Measurements from ENCODE around the gene TNRC6C. TPM values are rescaled to one million over a fixed set of nuclear protein-coding genes. Genes with fewer than 3 reads are reported as not detected.
A peak's percentile ranks its signal among the peaks of the same experiment; 100 is the strongest.

TNRC6C gene
- total RNA-seq, 1 experiment from 2014 or later: 7.5 TPM

DNA sequence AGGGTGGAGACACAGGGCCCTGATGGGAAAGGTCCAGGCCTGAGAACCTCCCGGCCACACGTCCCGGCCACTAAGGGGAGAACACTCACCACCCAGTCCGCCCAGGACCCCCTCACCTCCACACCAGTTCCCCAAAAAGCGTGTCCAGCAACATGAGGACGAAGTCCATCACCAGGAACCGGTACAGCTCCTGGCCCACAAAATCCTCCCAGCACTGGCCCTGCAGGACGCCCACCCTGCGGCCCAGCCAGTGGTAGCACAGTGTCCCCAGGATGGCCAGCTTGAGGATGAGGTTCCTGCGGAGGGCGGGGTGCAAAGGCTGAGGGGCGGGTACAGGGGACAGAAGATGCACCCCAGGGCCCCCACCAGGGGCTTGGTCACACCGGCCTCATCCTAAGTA lies 162.0 kb downstream of the TNRC6C start:
- in situ Hi-C loops (cut with HindIII; ENCODE audit: low pct_unique_long_range_greater_than_20kb, low sequenced_read_pairs): no loop called here
- DNase-seq (ENCODE audit: low read depth, low spot score): no peak

DNA sequence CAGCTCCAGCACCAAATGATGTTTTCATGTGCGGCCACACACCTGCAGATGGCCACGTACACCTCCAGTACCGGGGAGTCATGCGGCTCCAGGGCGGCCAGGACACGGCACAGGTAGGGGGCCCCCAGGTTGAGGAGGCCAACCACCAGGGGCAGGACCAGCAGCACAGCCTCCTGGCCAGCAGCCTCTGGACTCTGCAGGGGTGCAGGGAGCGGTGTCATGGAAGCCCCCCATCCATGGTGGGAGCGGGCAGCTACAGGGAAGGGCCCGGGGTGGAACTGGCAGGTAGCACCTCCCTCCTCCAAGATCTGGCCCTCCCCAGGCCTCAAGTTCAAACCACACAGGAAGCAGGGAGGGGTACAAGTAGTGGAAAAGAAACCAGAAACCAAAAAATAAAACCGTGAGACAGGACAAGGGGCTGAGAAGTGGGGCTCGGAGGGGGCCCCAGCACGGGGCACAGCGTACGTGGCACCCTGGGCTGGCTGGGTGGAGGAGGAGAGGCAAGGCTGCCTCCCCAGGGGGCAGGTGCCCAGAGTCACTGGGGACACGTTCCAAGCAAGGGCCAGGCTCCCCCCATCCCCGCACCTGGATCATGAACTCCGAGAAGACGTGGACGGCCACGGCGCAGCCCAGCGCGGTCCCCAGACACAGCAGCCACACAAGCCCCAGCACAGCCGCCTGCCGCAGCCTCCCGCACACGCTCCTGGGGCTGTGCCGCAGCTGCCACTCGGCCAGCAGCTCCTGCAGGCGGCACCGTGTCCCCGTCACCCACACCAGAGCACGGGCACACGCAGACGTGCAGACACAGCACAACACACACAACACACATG lies 162.7 kb downstream of the TNRC6C start:
- DNase-seq (ENCODE audit: low read depth, low spot score): no peak

DNA sequence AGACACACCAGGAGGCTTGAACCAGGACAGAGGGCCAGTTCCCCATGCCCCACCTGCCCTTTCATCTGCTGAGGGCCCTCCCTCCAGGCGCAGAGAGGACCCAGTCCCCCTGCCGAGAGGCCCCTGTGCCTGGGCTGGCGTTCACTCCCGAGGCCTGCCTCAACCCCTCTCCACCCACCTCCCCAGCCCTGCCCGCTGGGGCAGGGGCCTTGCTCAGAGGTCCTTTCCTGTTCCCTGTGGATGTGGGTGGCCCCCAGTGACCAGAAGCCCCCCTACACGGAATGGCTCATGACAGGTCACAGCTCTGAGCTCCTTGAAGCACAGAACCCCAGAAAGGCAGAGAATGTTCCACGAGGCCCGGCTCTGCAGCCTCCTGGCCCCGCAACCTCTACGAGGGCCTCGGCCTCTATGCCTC lies 163.3 kb downstream of the TNRC6C start:
- in situ Hi-C loops (cut with HindIII; ENCODE audit: low pct_unique_long_range_greater_than_20kb, low sequenced_read_pairs): no loop called here
- DNase-seq (ENCODE audit: low read depth, low spot score): no peak

More for the DNA sequence above, 162.7 kb downstream of the TNRC6C start:
- in situ Hi-C loops (cut with HindIII; ENCODE audit: low pct_unique_long_range_greater_than_20kb, low sequenced_read_pairs): no loop called here

DNA sequence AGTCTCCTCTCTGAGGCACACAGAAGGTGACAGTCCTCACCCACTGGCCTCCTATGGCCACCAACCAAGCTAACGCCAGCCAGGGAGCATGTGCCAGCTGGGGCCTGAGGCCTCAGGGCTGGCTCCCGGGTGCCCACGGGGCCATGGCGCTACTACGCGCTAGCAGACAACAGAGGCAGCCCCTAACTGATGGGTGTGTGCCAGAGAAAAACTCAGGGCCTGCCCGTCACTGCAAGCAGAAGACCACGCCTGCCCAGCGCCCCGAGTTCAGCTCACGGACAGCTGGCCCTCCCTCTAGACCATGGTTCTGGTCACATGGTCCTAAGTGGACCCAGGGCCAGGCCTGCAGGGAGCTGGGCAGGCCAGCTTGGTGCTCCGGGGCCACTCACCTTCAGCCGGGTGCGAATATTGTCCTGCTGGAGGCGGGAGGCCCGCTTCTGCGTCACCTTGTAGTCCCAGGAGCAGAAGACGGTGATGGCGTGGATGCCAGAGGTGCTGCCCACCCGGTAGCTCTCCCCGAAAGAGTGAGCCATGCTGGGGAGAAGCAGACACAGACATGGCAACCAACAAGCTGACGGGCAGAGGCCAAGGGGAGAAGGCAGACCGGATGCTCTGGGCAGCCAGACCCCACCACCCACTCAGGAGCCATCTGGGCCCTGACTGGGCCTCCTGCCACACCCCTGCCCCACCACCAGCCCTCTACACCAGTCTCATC lies 163.9 kb downstream of the TNRC6C start:
- in situ Hi-C loops (cut with HindIII; ENCODE audit: low pct_unique_long_range_greater_than_20kb, low sequenced_read_pairs): no loop called here
- DNase-seq (ENCODE audit: low read depth, low spot score): no peak

DNA sequence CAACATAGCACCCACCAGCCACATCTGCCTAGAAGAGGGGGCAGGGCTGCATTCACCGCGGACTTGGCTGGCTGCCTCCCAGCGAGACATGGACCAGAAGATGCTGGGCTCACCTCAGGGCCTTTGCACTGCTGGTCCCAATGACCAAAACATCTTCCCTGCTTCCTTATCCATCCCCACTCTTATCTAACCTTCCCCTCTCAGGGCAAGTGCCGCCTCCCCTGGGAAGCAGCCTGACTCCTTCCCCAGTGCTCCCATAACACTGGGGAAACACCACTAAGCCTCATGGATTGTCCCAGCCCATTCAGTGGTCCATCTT lies 164.4 kb downstream of the TNRC6C start:
- in situ Hi-C loops (cut with HindIII; ENCODE audit: low pct_unique_long_range_greater_than_20kb, low sequenced_read_pairs): no loop called here
- DNase-seq (ENCODE audit: low read depth, low spot score): no peak

DNA sequence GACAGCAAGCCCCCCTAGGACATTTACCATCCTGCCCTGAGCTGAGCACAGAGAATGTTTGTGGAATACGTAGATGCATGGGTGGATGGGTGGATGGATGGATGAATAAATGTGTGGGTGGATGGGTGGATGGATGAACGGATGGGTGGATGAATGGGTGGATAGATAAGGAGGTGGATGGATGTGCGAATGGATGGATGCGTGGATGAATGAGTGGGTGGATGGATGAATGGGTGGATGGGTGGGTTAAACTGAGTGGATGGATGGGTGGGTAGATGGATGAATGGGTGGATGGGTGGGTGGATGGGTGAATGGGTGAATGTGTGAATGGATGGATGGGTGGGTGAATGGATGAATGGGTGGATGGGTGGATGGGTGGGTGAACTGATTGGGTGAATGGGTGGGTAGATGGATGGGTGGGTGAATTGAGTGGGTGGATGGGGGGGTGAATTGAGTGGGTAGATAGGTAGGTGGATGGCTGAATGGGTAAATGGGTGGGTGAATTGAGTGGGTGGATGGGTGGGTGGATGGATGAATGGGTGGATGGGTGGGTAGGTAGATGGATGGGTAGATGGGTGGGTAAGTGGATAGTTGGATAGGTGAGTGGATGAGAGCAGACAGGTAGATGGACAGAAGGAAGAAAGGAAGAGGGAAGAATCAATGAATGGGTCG lies 164.9 kb downstream of the TNRC6C start:
- no peak for DNase-seq (ENCODE audit: low read depth, low spot score)
- in situ Hi-C loops (cut with HindIII; ENCODE audit: low pct_unique_long_range_greater_than_20kb, low sequenced_read_pairs): no loop called here

DNA sequence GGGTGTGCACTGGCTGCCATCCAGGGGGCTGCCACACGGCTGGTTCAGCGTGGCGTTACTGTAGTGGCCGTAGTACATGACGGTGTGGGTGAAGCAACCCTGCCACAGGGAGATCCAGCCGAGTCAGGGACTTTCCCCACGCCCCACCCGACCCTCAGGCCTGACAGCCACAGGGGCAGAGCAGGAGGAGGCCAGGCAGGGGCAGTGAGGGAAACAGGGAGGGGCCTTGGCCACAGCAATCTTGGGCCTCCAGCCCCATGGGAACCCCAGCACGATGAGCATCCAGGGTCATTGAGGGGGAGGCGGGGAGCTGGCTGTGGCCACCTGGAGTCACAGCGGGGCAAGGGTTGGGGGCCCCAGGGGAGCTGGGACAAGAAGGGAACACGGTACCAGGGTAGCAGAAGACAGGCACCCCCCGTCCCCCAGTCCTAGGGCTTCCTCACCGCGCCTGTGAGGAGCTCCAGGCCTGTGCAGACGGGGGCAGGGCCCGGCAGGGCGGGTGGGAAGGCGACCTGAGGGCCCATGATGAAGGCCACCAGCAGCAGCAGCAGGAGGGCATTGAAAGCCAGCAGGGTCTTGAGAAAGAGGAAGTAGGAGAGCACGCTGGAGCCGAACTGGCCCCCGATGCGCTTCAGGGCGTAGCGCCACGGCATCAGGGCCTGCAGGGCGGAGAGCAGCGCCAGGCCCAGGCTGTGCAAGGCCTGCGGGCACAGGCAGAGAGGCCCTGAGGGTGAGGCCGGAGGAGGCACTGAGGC lies 165.8 kb downstream of the TNRC6C start:
- in situ Hi-C loops (cut with HindIII; ENCODE audit: low pct_unique_long_range_greater_than_20kb, low sequenced_read_pairs): no loop called here
- no peak for DNase-seq (ENCODE audit: low read depth, low spot score)

DNA sequence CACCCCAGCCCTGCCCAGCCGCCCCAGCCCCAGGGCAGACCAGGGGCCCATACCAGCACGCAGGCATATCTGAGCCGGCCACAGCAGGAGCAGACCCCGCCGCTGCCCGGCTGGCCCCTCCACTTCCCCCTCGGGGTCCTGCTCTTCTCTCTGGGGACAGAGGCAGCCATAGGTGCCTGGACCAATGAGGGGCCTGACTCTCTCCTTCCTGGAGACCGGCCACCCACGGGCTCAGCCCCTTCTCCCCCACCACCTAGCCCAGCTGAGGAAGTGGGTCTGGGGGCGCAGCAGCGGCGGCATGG lies 166.3 kb downstream of the TNRC6C start:
- in situ Hi-C loops (cut with HindIII; ENCODE audit: low pct_unique_long_range_greater_than_20kb, low sequenced_read_pairs): no loop called here
- DNase-seq (ENCODE audit: low read depth, low spot score): no peak

DNA sequence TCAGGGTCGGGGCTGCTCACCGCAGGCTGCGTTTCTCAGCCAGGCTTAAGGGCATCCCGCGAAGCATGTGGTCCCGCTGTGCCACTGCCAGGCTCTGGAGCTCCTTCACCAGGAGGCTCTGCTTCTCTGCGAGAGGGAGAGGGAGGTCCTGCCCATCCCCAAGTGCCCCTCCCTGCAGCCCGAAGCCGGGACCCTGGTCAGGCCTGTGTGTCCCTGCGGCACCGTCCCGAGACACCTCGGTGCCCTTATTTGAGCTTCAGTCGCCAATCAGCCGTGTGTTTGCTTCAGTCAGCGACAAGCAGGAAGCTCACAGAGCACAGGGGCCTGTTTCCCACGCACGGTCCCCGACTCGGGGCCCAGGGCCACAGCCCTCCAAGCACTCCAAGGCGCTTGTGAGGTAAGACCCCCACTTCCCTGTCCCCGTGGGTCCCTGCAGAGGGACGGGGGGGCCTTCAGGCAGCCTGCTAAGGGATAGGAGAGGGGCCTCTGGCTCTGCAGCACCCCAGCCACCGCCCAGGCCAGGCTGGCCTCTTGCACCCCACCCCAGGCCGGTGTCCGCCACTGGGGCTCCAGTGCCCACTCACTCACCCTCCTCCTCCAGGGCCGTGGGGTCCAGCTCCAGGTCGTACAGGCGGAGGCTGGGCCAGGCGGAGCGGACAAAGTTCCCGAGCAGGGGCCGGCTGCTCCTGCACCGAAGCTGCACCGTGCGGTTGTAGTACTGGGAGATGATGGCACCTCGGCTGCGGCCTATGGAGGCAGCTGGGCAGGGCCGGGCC lies 166.8 kb downstream of the TNRC6C start:
- in situ Hi-C loops (cut with HindIII; ENCODE audit: low pct_unique_long_range_greater_than_20kb, low sequenced_read_pairs): no loop called here
- no peak for DNase-seq (ENCODE audit: low read depth, low spot score)

DNA sequence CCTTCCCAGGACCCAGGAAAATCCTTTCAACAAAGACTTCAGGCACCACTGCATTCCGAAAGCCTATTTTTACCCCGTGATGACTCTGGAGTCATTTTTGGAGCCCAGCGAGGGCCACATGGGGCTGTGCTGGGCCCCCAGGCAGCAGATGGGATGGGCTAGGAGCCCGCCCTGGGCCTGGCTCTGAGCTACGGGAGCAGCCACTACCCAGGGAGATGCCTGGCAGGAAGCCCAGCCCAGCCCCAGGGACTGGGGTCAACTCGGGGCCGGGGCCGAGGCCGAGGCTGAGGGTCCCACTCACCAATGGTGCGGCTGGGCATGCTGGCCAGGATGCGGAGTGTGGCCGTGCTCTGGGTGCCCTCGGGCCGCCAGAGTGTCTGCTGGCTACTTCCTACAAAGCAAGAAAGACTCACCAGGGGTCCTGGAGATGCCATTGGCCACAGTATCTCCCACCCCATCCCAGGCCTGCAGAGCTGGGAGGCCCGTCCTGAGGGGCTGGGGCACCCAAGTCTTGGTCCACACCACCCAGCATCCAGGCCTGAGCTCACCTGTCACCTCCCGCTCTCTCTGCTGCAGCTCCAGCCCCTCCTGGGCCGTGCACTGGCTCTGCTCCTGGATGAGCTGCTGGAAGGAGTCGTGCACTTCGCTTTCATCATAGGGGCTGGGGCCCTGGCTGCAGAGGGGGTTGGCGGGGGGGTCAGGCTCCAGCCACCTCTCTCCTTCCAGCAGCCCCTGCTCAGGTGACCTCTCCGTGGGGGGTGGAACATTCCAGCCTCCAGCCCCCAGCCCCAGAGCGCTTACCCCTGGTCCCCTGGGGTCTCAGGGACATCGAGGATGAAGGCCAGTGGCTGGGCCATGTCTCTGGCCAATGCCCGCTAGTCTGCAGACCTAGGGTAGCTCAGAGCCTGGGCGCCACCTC lies 167.7 kb downstream of the TNRC6C start:
- in situ Hi-C loops (cut with HindIII; ENCODE audit: low pct_unique_long_range_greater_than_20kb, low sequenced_read_pairs): no loop called here
- DNase-seq (ENCODE audit: low read depth, low spot score): no peak

DNA sequence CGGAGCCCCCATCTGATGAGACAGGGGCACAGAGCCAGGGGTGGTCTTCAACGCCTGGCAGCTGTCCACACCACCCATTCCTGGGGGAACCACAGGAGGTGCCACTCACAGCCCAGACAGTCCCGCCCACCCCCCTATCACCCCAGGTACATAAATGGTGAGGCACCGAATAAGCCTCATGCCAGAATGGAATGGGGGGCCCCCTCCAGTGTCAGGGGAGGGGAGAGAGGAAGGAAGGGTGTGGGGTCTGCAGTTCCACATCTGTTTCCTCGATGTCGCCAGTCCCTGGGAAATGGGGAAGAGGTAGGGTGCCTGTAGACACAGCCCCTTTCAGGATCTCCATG lies 168.4 kb downstream of the TNRC6C start:
- DNase-seq (ENCODE audit: low read depth, low spot score): no peak
- in situ Hi-C loops (cut with HindIII; ENCODE audit: low pct_unique_long_range_greater_than_20kb, low sequenced_read_pairs): no loop called here

DNA sequence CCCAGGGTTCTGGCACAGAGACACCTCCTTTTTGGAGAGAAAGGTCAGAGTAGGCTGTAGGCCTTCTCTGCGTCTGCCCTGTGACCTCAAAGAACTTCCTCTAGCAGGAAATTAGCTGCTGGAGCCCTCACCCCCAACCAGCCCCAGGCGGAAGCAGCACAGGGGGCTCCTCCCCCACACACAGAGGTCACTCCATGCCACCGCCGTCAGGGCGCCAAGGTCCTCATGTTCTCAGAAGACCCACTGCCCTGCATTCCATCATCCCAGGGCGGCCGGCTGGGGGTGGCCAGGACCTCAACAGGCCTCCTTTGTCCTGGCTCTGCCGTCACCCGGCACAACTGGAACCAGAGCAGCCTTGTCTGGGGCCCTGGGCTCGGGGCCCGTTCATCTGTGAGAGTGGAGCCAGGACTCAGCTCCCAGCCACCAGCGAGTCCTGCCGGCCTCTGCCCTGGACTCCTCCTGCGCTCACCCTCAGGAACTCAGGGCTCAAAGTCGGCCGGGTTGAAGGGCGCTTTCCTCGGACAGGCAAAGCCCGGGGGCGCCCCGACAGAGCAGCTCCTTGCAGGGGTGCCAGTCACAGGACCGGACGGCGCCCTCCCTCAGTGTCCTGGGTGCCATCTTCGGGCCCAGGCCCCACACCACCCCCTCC lies 168.9 kb downstream of the TNRC6C start:
- DNase-seq (ENCODE audit: low read depth, low spot score): peak; percentile 86
- in situ Hi-C loops (cut with HindIII; ENCODE audit: low pct_unique_long_range_greater_than_20kb, low sequenced_read_pairs): no loop called here

DNA sequence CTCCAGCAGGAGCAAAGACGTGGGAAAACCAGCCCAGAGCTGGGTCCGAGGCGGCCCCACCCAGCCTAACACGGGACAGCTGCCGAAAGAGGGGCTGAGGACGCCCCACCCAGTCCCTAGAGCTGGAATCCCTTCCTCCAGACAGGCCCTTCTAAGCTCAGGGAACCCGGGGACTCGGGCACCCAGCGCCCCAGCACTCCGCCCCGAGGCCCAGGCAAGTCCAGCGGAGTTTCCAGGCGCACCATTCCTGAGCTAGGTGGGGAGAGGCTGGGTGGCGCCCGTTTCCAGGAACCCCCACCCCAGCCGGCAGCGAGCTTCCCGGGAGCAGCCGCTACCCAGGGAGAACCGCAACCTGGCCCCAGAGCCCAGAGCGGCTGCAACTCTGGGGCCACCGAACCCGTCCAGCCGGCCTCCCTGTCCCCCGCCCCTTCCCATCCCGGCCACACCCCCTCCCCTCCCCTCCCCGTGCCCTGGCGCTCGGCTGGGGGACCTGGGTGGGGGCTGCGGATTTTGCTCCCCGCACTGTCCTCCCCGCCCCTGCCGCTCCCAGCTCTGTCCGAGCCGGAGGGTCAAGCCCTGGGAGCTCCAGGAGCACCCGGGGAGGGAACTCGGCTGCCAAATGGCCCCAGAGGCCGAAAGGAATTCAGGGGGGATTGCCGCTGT lies 169.5 kb downstream of the TNRC6C start:
- DNase-seq (ENCODE audit: low read depth, low spot score): no peak
- in situ Hi-C loops (cut with HindIII; ENCODE audit: low pct_unique_long_range_greater_than_20kb, low sequenced_read_pairs): no loop called here

DNA sequence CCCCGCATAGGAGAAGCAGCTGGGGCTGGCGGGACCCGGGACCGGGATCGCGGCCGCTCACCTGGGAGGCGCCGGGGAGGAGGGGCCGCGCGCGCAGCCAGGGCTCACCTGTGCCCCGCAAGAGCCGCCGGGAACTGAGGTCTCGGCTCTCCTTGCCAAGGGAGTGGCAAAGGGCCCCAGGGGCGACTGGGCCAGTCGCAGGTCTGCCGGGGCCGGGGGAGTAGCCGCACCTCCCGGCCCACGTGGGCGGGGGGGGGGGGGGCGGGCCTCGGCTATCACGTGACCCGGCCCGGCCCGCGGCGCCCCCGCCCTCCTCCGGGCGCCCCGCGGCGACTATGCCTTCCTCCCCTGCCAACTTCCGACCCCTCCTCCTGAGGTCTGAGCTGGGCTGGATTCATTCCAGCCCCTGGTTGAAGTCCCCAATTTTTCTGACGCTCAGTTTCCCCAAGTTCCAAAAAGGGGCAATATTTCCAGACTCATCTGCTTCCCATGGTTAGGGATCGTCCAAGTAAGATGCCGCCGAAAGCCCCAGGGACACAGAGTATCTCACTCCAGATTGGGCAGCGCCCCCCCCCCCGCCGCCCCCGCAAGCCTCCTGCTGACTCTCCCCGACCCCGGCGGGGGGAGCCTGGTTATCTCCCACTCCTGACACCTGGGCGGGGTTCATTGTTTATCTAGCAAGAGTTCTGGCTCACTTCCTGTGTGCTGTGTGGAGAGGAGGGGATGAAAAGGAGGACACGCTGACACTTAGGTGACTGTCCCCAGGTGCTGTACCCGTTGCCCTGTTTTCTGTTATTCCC lies 170.2 kb downstream of the TNRC6C start, which contains the start of gene TMC6:
Gene TMC6 (minus strand): TSS at position 205 of the 800 bp plus-strand sequence. CDS start 1,923 bp downstream, outside the sequence.
- in situ Hi-C loops (cut with HindIII; ENCODE audit: low pct_unique_long_range_greater_than_20kb, low sequenced_read_pairs): no loop called here
- peak; percentile 77 for DNase-seq (ENCODE audit: low read depth, low spot score)
